ENCODE results near the gene ERBB2. TPM values are rescaled to one million over a fixed set of nuclear protein-coding genes. Genes with fewer than 3 reads are reported as not detected.

ERBB2 gene
- total RNA-seq, 1 donor from 2014 or later: 75.2 TPM

GRCh38 chr17:39772415-39772814 is 72.6 kb downstream of the ERBB2 start:
- no peak overlapping the region for H3K9ac ChIP-seq
- no peaks in the 10 kb centered on the region for H3K9me3 ChIP-seq (ENCODE audit: low read depth)
- no peak overlapping the region for H3K4me3 ChIP-seq
- no peaks in the 10 kb centered on the region for H3K79me2 ChIP-seq (ENCODE audit: low read depth)
- no peaks in the 10 kb centered on the region for H3K27me3 ChIP-seq
- no peaks in the 10 kb centered on the region for H3K36me3 Mint-ChIP-seq
- H3K4me1 Mint-ChIP-seq: peaks cover 3% of the 10 kb centered on the region
- H3K27me3 Mint-ChIP-seq (ENCODE audit: insufficient read depth, low read depth): peaks cover 2% of the 10 kb centered on the region
- H2AFZ ChIP-seq (replicated peaks): peak overlapping the region; percentile 60
- H3K9me3 Mint-ChIP-seq: no peaks in the 10 kb centered on the region
- H4K20me1 ChIP-seq (ENCODE audit: low read depth): no peaks in the 10 kb centered on the region
- no peak for DNase-seq (ENCODE audit: low spot score)
- H3K27ac Mint-ChIP-seq: no peak overlapping the region
- no peak overlapping the region for H3K4me2 ChIP-seq
- no peak overlapping the region for H3K27ac ChIP-seq
- no peaks in the 10 kb centered on the region for H3F3A ChIP-seq (ENCODE audit: low read depth)
- no peaks in the 10 kb centered on the region for H3K36me3 ChIP-seq
- H3K4me1 ChIP-seq: no peaks in the 10 kb centered on the region
- no peak for TF ChIP-seq EZH2 (IDR thresholded peaks at IDR 0.05)
- TF ChIP-seq CTCF (IDR thresholded peaks at IDR 0.05): no peak
- TF ChIP-seq EZH2phosphoT487 (IDR thresholded peaks at IDR 0.05): no peak
- no peak overlapping the region for H3K4me3 Mint-ChIP-seq

- no peak overlapping the region for H3K27ac Mint-ChIP-seq
- H3K4me2 ChIP-seq: no peak overlapping the region
- H4K20me1 ChIP-seq (ENCODE audit: low read depth): no peaks in the 10 kb centered on the region
- H3K79me2 ChIP-seq (ENCODE audit: low read depth): no peaks in the 10 kb centered on the region
- H3K9ac ChIP-seq: no peak overlapping the region
- no peaks in the 10 kb centered on the region for H3K36me3 ChIP-seq
- no peaks in the 10 kb centered on the region for H3K9me3 Mint-ChIP-seq
- no peaks in the 10 kb centered on the region for H3F3A ChIP-seq (ENCODE audit: low read depth)
- H3K4me1 ChIP-seq: no peaks in the 10 kb centered on the region
- no peak for TF ChIP-seq EZH2phosphoT487 (IDR thresholded peaks at IDR 0.05)
- no peak for TF ChIP-seq EZH2 (IDR thresholded peaks at IDR 0.05)
- TF ChIP-seq CTCF (IDR thresholded peaks at IDR 0.05): no peak
- DNase-seq (ENCODE audit: low spot score): no peak
- peaks cover 3% of the 10 kb centered on the region for H3K4me1 Mint-ChIP-seq
- no peak overlapping the region for H2AFZ ChIP-seq (replicated peaks)
- H3K27ac ChIP-seq: no peak overlapping the region
- no peaks in the 10 kb centered on the region for H3K36me3 Mint-ChIP-seq
- H3K4me3 Mint-ChIP-seq: no peak overlapping the region
- no peaks in the 10 kb centered on the region for H3K9me3 ChIP-seq (ENCODE audit: low read depth)
- H3K4me3 ChIP-seq: no peak overlapping the region
- H3K27me3 ChIP-seq: no peaks in the 10 kb centered on the region
- peaks cover 2% of the 10 kb centered on the region for H3K27me3 Mint-ChIP-seq (ENCODE audit: insufficient read depth, low read depth)
Measured at GRCh38 chr17:39772987-39773934, 73.4 kb downstream of the ERBB2 start.

- Histone ChIP-seq H3K4me1 (no peaks in the 10 kb centered on the region), H3K27me3 (no peaks in the 10 kb centered on the region), H3K79me2 (ENCODE audit: low read depth) (no peaks in the 10 kb centered on the region), H2AFZ (replicated peaks) (no peak overlapping the region), H3F3A (ENCODE audit: low read depth) (no peaks in the 10 kb centered on the region), H3K9ac (no peak overlapping the region), H3K4me2 (no peak overlapping the region), H3K9me3 (ENCODE audit: low read depth) (no peaks in the 10 kb centered on the region), H4K20me1 (ENCODE audit: low read depth) (no peaks in the 10 kb centered on the region), H3K4me3 (no peak overlapping the region), H3K27ac (no peak overlapping the region), H3K36me3 (no peaks in the 10 kb centered on the region)
- no peaks in the 10 kb centered on the region for H3K36me3 Mint-ChIP-seq
- peaks cover 2% of the 10 kb centered on the region for H3K27me3 Mint-ChIP-seq (ENCODE audit: insufficient read depth, low read depth)
- no peak overlapping the region for H3K4me3 Mint-ChIP-seq
- no peak for DNase-seq (ENCODE audit: low spot score)
- H3K9me3 Mint-ChIP-seq: no peaks in the 10 kb centered on the region
- TF ChIP-seq EZH2phosphoT487 (IDR thresholded peaks at IDR 0.05) (no peak), CTCF (IDR thresholded peaks at IDR 0.05) (no peak), EZH2 (IDR thresholded peaks at IDR 0.05) (no peak)
- peaks cover 3% of the 10 kb centered on the region for H3K4me1 Mint-ChIP-seq
- no peak overlapping the region for H3K27ac Mint-ChIP-seq
Measured at GRCh38 chr17:39774047-39774446, 74.2 kb downstream of the ERBB2 start.

All from neural progenitor cell (in vitro differentiated cells).